ENCODE measurements around the gene ARMH4. TPM values are rescaled to one million over a fixed set of nuclear protein-coding genes. Genes with fewer than 3 reads are reported as not detected.
"Not testable (repeated sequence)": the region's sequence is repeated elsewhere in the genome, so short reads cannot be mapped to it uniquely, and the experiment has no call there.

Gene ARMH4
- total RNA-seq, 6 experiments from 2014 or later = 2.6 to 6.5 (median 3.7) TPM

- Mint-ChIP-seq H3K27ac (no peak overlapping the region), H3K9me3 (no peaks in the 10 kb centered on the region), H3K27me3 (ENCODE audit: insufficient read depth) (peaks cover 6% of the 10 kb centered on the region; the same call in 1 of the 2 replicates)
These were observed 18.3 kb downstream of the ARMH4 start for GRCh38 chr14:58133739-58134138.

GRCh38 chr14:58131386-58131785, 20.6 kb downstream of the ARMH4 start:
- H3K4me1 Mint-ChIP-seq (ENCODE audit: low read depth) = peaks cover 21% of the 10 kb centered on the region
- no peak overlapping the region for H3K4me3 Mint-ChIP-seq
- H3K9me3 Mint-ChIP-seq = no peaks in the 10 kb centered on the region
- no peak overlapping the region for H3K27ac Mint-ChIP-seq
- TF ChIP-seq CTCF (IDR thresholded peaks at IDR 0.05) = no peak
- no peaks in the 10 kb centered on the region for H3K36me3 Mint-ChIP-seq (ENCODE audit: low read depth)
- peaks cover 4% of the 10 kb centered on the region; the same call in 1 of the 2 replicates for H3K27me3 Mint-ChIP-seq (ENCODE audit: insufficient read depth)
- no peak for DNase-seq

More at GRCh38 chr14:58133739-58134138, 18.3 kb downstream of the ARMH4 start:
- Mint-ChIP-seq H3K4me1 (ENCODE audit: low read depth) (peaks cover 21% of the 10 kb centered on the region), H3K4me3 (no peak overlapping the region), H3K36me3 (ENCODE audit: low read depth) (no peaks in the 10 kb centered on the region)
- TF ChIP-seq CTCF (IDR thresholded peaks at IDR 0.05) = no peak
- DNase-seq = peak; percentile 53

GRCh38 chr14:58130116-58130782, 21.8 kb downstream of the ARMH4 start:
- TF ChIP-seq CTCF (IDR thresholded peaks at IDR 0.05) = no peak
- no peak for DNase-seq
- peaks cover 21% of the 10 kb centered on the region for H3K4me1 Mint-ChIP-seq (ENCODE audit: low read depth)
- peaks cover 4% of the 10 kb centered on the region; the same call in 1 of the 2 replicates for H3K9me3 Mint-ChIP-seq
- no peak overlapping the region for H3K4me3 Mint-ChIP-seq
- H3K36me3 Mint-ChIP-seq (ENCODE audit: low read depth) = no peaks in the 10 kb centered on the region
- H3K27me3 Mint-ChIP-seq (ENCODE audit: insufficient read depth) = peaks cover 11% of the 10 kb centered on the region
- no peak overlapping the region for H3K27ac Mint-ChIP-seq

- Mint-ChIP-seq H3K27ac (no peak overlapping the region), H3K36me3 (ENCODE audit: low read depth) (no peaks in the 10 kb centered on the region), H3K27me3 (ENCODE audit: insufficient read depth) (peaks cover 11% of the 10 kb centered on the region), H3K9me3 (peaks cover 4% of the 10 kb centered on the region; the same call in 1 of the 2 replicates), H3K4me1 (ENCODE audit: low read depth) (peaks cover 20% of the 10 kb centered on the region), H3K4me3 (no peak overlapping the region)
- DNase-seq = no peak
- peak; percentile 57 for TF ChIP-seq CTCF (IDR thresholded peaks at IDR 0.05)
These were observed 22.8 kb downstream of the ARMH4 start for GRCh38 chr14:58129208-58129607.

- DNase-seq = no peak
- no peak for TF ChIP-seq CTCF (IDR thresholded peaks at IDR 0.05)
- H3K27me3 Mint-ChIP-seq (ENCODE audit: insufficient read depth) = peaks cover 11% of the 10 kb centered on the region
- H3K36me3 Mint-ChIP-seq (ENCODE audit: low read depth) = no peaks in the 10 kb centered on the region
- peaks cover 4% of the 10 kb centered on the region; the same call in 1 of the 2 replicates for H3K9me3 Mint-ChIP-seq
- H3K27ac Mint-ChIP-seq = no peak overlapping the region
- H3K4me3 Mint-ChIP-seq = no peak overlapping the region
- H3K4me1 Mint-ChIP-seq (ENCODE audit: low read depth) = peaks cover 12% of the 10 kb centered on the region
These were observed 23.6 kb downstream of the ARMH4 start for GRCh38 chr14:58128416-58128815.

- not testable (repeated sequence) for DNase-seq; H3K4me1 Mint-ChIP-seq (ENCODE audit: low read depth); H3K27me3 Mint-ChIP-seq (ENCODE audit: insufficient read depth); H3K36me3 Mint-ChIP-seq (ENCODE audit: low read depth); H3K4me3 Mint-ChIP-seq; H3K27ac Mint-ChIP-seq; H3K9me3 Mint-ChIP-seq
These were observed 29.5 kb downstream of the ARMH4 start for GRCh38 chr14:58122546-58122945.

Measured in HFFc6 (cell line).